ENCODE measurements around the gene RHBDD1. TPM values are rescaled to one million over a fixed set of nuclear protein-coding genes. Genes with fewer than 3 reads are reported as not detected.

The RHBDD1 gene
- total and polyA plus RNA-seq, 12 donors = 3.9 to 47.8 (median 25.9) TPM

DNA sequence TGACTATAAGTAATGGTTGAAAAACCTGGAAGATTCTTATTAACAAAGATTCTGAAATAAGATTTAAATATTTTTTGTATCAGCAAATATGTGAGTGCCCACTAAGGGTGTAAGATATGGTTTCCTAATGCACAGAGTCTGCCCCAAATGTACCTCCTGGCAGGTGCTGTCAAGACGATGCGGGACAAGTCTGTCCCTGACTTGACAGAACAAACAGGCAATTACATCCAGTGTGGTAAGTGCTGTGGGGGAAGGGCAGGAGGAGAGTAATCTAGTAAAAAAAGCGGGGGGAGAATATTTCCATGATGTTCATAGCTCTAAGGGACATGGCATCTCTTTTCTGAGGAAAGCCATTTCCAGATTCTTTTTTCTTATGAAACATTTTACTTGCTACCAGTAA lies 200.7 kb downstream of the RHBDD1 start:
- Histone ChIP-seq H3K4me3 (no peak overlapping the region), H3K27ac (no peak overlapping the region), H3K36me3 (replicated peaks in 1 of 2) (no peaks in the 10 kb centered on the region), H3K4me1 (replicated peaks in 1 of 2) (no peaks in the 10 kb centered on the region), H3K9me3 (replicated peaks in 1 of 3) (no peaks in the 10 kb centered on the region), H3K27me3 (no peaks in the 10 kb centered on the region)
- WGBS, 4 donors = 77 to 85% (median 83%) methylated on average over 3 of the region's 3 CpGs
- no peak for DNase-seq
- TF ChIP-seq, protein P1, sequence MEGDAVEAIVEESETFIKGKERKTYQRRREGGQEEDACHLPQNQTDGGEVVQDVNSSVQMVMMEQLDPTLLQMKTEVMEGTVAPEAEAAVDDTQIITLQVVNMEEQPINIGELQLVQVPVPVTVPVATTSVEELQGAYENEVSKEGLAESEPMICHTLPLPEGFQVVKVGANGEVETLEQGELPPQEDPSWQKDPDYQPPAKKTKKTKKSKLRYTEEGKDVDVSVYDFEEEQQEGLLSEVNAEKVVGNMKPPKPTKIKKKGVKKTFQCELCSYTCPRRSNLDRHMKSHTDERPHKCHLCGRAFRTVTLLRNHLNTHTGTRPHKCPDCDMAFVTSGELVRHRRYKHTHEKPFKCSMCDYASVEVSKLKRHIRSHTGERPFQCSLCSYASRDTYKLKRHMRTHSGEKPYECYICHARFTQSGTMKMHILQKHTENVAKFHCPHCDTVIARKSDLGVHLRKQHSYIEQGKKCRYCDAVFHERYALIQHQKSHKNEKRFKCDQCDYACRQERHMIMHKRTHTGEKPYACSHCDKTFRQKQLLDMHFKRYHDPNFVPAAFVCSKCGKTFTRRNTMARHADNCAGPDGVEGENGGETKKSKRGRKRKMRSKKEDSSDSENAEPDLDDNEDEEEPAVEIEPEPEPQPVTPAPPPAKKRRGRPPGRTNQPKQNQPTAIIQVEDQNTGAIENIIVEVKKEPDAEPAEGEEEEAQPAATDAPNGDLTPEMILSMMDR (IDR thresholded peaks at IDR 0.05) = no peak
- TF ChIP-seq POLR2A (IDR thresholded peaks at IDR 0.05) = no peak
- intact Hi-C loops (cut with DNase I) = no loop called here

DNA sequence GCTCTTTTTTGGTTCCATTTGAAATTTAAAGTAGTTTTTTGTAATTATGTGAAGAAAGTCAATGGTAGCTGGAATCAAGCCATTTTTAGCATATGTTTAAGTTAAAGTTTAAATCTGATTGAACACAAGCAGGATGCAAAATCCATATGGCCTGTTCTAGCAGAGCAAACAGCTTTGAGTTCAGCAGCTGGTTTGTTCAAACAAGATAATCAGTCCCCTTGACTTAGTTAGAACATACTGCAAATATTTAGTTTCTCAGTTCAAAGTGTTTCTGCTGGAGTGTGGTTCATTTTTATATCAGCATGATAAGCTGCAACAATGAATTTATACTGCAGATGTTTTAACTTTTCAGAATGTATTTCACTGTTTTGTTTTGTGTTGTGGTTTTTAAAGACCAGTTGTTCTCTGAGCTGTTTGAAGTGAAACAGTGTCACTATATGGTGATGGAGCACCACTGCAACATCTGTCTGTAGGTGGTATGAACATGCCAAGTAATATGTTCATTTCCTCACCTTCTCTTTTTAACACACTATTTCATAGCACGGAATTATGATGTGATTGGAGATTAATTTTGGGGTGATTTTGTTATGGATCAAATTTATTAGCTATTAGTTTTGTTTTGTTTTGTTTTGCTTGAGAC lies 202.8 kb downstream of the RHBDD1 start:
- no peak for TF ChIP-seq POLR2A (IDR thresholded peaks at IDR 0.05)
- TF ChIP-seq, protein P1 (IDR thresholded peaks at IDR 0.05) = no peak
- no peaks in the 10 kb centered on the region for H3K9me3 ChIP-seq (replicated peaks in 1 of 3)
- H3K4me1 ChIP-seq (replicated peaks in 1 of 2) = no peaks in the 10 kb centered on the region
- H3K27me3 ChIP-seq = no peaks in the 10 kb centered on the region
- peaks cover 0 to 4% of the 10 kb centered on the region in 2 donors for H3K36me3 ChIP-seq (replicated peaks in 1 of 2)
- WGBS, 4 donors = 88 to 92% (median 91%) methylated on average over 1 of the region's 1 CpG
- no peak overlapping the region for H3K27ac ChIP-seq
- DNase-seq = no peak
- H3K4me3 ChIP-seq = no peak overlapping the region
- intact Hi-C loops (cut with DNase I) = no loop called here

DNA sequence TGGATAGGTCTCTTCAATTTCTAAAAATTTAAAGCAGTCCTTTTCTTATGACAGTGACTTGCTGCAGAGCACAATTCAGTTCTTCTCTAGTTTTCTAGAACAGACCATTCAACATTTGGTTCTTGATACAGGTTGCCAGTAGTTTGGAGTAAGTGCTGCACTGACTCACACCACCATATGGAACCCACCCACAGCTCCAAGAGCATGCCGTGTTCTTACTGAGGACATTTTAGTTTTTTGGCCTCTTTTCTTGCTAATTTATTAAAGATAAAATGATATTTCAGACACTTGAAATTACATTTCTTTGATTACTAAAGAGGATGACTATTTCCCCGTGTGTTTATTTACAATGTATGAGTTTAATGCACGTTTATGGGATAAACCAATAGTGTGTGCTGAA lies 208.1 kb downstream of the RHBDD1 start:
- no peak for DNase-seq
- peaks cover 0 to 4% of the 10 kb centered on the region in 2 donors for H3K36me3 ChIP-seq (replicated peaks in 1 of 2)
- TF ChIP-seq POLR2A (IDR thresholded peaks at IDR 0.05) = no peak
- TF ChIP-seq, protein P1 (IDR thresholded peaks at IDR 0.05) = no peak
- no peaks in the 10 kb centered on the region for H3K9me3 ChIP-seq (replicated peaks in 1 of 3)
- intact Hi-C loops (cut with DNase I) = no loop called here
- H3K27me3 ChIP-seq = no peaks in the 10 kb centered on the region
- WGBS, 4 donors = 91 to 96% (median 94%) methylated on average over 3 of the region's 3 CpGs
- no peak overlapping the region for H3K4me3 ChIP-seq
- H3K27ac ChIP-seq = no peak overlapping the region
- no peaks in the 10 kb centered on the region for H3K4me1 ChIP-seq (replicated peaks in 1 of 2)

Small RNA genes within 50 kb of the gene (small RNA-seq; reads per million reads assigned to genes)
- 0 reads per million in 2 donors for gene RF00554

Other genes with a start within 250 kb of the RHBDD1 start
- gene IRS1, start 36.2 kb upstream of the RHBDD1 start, total RNA-seq = 10 to 100 TPM; 13.5 to 55.7 (median 38.2) TPM
- 10 to 100 TPM in 2 of 3 donors, 1 to 10 TPM in 1; 10.0 to 14.5 (median 14.3) TPM for gene IRS1, start 36.2 kb upstream of the RHBDD1 start, polyA plus RNA-seq